WTC11 (cell line): Measurements from ENCODE around the gene ALG6.

Source experiments
- CTCF ChIP-seq: fragments of 200-600 bp; IDR thresholded peaks from 2 replicates; pipeline ENCODE4 v1.8.0; 2022; ENCODE audit warnings: antibody characterized with exemption
- IRF1 ChIP-seq: sonication (generic); formaldehyde crosslinking; IDR thresholded peaks from 2 replicates; pipeline ENCODE4 v1.8.0; 2023; ENCODE audit warnings: missing genetic modification reagents
- JUN ChIP-seq: sonication (generic); formaldehyde crosslinking; IDR thresholded peaks from 2 replicates; pipeline ENCODE4 v1.8.0; 2023; ENCODE audit warnings: mild to moderate bottlenecking, missing genetic modification reagents
- MAX ChIP-seq: sonication (generic); formaldehyde crosslinking; IDR thresholded peaks from 2 replicates; pipeline ENCODE4 v1.8.0; 2022; ENCODE audit warnings: mild to moderate bottlenecking, missing genetic modification reagents
- MYBL2 ChIP-seq: sonication (generic); formaldehyde crosslinking; IDR thresholded peaks from 2 replicates; pipeline ENCODE4 v1.8.1; 2023; ENCODE audit warnings: mild to moderate bottlenecking, moderate library complexity, missing genetic modification reagents
- NR3C1 ChIP-seq: sonication (generic); formaldehyde crosslinking; conservative IDR thresholded peaks from 2 replicates; pipeline ENCODE4 v1.8.1; 2023; ENCODE audit warnings: low read depth, mild to moderate bottlenecking, missing genetic modification reagents
- TP53 ChIP-seq: sonication (generic); formaldehyde crosslinking; IDR thresholded peaks from 2 replicates; pipeline ENCODE4 v1.8.1; 2023; ENCODE audit warnings: mild to moderate bottlenecking, missing genetic modification reagents
- ZBTB21 ChIP-seq: sonication (generic); formaldehyde crosslinking; IDR thresholded peaks from 2 replicates; pipeline ENCODE4 v1.8.1; 2023; ENCODE audit warnings: mild to moderate bottlenecking, missing genetic modification reagents, borderline replicate concordance
- ZNF138 ChIP-seq: sonication (generic); formaldehyde crosslinking; conservative IDR thresholded peaks from 2 replicates; pipeline ENCODE4 v1.8.1; 2022; ENCODE audit warnings: mild to moderate bottlenecking, moderate library complexity, missing genetic modification reagents
- ZNF512 ChIP-seq: sonication (generic); formaldehyde crosslinking; IDR thresholded peaks from 2 replicates; pipeline ENCODE4 v1.8.1; 2022; ENCODE audit warnings: missing genetic modification reagents, borderline replicate concordance
- ZSCAN18 ChIP-seq: fragments of 250-450 bp; sonication (Bioruptor Pico); IDR thresholded peaks from 2 replicates; pipeline ENCODE4 v2.1.2; 2022; ENCODE audit warnings: mild to moderate bottlenecking, moderate library complexity

- TF ChIP-seq MYBL2 (no peak), CTCF (no peak), ZNF512 (CRISPR knock-in tag) (no peak), ZBTB21 (CRISPR knock-in tag) (peak; percentile 66; the same call in 1 of the 2 replicates), NR3C1 (CRISPR knock-in tag) (no peak), JUN (CRISPR knock-in tag) (no peak), TP53 (CRISPR knock-in tag) (no peak), ZSCAN18 (CRISPR knock-in tag) (no peak), IRF1 (CRISPR knock-in tag) (no peak), MAX (CRISPR knock-in tag) (peak; percentile 77; the same call in 1 of the 2 replicates), ZNF138 (CRISPR knock-in tag) (no peak)
Observed at GRCh38 chr1:63322114-63322943, 45.1 kb upstream of the ALG6 start, which contains the start of gene FOXD3.
